ENCODE data around the gene MFGE8. TPM values are rescaled to one million over a fixed set of nuclear protein-coding genes. Genes with fewer than 3 reads are reported as not detected.

The MFGE8 gene
- polyA plus RNA-seq, 1 donor from 2014 or later, result 1.1 TPM

DNA sequence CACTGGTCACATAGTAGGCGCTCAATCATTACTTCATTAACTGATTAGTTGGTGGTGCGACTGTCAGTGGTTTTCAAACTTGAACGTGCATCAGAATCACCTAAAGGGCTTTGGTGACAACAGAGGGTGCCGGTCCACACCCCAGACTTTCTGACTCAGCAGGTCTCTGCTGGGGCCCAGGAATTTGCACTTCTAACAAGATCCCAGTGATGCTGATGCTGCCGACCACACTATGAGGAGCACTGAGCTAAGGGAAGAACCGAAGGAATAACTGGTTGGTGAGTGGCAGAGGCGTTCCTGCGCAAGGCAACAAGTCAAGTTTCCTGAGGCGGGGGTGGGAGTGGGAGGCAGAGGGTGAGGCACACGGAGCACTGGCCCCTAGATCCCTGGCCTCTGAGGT lies 36.6 kb downstream of the MFGE8 start:
- no peaks in the 10 kb centered on the region for H3F3A ChIP-seq (ENCODE audit: insufficient read depth, low read length, poor library complexity, severe bottlenecking)
- H3K36me3 ChIP-seq (ENCODE audit: insufficient read depth, low read length), result no peaks in the 10 kb centered on the region
- H3K9ac ChIP-seq (ENCODE audit: low read length), result no peak overlapping the region
- no peak for TF ChIP-seq TAF1 (IDR thresholded peaks at IDR 0.05; ENCODE audit: low read depth)
- TF ChIP-seq, protein P1, sequence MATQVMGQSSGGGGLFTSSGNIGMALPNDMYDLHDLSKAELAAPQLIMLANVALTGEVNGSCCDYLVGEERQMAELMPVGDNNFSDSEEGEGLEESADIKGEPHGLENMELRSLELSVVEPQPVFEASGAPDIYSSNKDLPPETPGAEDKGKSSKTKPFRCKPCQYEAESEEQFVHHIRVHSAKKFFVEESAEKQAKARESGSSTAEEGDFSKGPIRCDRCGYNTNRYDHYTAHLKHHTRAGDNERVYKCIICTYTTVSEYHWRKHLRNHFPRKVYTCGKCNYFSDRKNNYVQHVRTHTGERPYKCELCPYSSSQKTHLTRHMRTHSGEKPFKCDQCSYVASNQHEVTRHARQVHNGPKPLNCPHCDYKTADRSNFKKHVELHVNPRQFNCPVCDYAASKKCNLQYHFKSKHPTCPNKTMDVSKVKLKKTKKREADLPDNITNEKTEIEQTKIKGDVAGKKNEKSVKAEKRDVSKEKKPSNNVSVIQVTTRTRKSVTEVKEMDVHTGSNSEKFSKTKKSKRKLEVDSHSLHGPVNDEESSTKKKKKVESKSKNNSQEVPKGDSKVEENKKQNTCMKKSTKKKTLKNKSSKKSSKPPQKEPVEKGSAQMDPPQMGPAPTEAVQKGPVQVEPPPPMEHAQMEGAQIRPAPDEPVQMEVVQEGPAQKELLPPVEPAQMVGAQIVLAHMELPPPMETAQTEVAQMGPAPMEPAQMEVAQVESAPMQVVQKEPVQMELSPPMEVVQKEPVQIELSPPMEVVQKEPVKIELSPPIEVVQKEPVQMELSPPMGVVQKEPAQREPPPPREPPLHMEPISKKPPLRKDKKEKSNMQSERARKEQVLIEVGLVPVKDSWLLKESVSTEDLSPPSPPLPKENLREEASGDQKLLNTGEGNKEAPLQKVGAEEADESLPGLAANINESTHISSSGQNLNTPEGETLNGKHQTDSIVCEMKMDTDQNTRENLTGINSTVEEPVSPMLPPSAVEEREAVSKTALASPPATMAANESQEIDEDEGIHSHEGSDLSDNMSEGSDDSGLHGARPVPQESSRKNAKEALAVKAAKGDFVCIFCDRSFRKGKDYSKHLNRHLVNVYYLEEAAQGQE (IDR thresholded peaks at IDR 0.05; ENCODE audit: borderline replicate concordance), result no peak
- no peak for TF ChIP-seq MXI1 (conservative IDR thresholded peaks at IDR 0.05; ENCODE audit: poor library complexity, severe bottlenecking)
- no peak for TF ChIP-seq SMC3 (conservative IDR thresholded peaks at IDR 0.05; ENCODE audit: poor library complexity)
- no peak for TF ChIP-seq EZH2 (IDR thresholded peaks at IDR 0.05; ENCODE audit: borderline replicate concordance, insufficient read depth, low read length, poor library complexity, severe bottlenecking)
- TF ChIP-seq POLR2AphosphoS5 (IDR thresholded peaks at IDR 0.05), result no peak
- no peak for TF ChIP-seq RAD21 (conservative IDR thresholded peaks at IDR 0.05)
- TF ChIP-seq EP300 (conservative IDR thresholded peaks at IDR 0.05; ENCODE audit: poor library complexity, severe bottlenecking), result no peak
- TF ChIP-seq, protein P2, sequence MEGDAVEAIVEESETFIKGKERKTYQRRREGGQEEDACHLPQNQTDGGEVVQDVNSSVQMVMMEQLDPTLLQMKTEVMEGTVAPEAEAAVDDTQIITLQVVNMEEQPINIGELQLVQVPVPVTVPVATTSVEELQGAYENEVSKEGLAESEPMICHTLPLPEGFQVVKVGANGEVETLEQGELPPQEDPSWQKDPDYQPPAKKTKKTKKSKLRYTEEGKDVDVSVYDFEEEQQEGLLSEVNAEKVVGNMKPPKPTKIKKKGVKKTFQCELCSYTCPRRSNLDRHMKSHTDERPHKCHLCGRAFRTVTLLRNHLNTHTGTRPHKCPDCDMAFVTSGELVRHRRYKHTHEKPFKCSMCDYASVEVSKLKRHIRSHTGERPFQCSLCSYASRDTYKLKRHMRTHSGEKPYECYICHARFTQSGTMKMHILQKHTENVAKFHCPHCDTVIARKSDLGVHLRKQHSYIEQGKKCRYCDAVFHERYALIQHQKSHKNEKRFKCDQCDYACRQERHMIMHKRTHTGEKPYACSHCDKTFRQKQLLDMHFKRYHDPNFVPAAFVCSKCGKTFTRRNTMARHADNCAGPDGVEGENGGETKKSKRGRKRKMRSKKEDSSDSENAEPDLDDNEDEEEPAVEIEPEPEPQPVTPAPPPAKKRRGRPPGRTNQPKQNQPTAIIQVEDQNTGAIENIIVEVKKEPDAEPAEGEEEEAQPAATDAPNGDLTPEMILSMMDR (IDR thresholded peaks at IDR 0.05; ENCODE audit: poor library complexity, severe bottlenecking), result no peak
- no peaks in the 10 kb centered on the region for H3K9me2 ChIP-seq (ENCODE audit: insufficient read depth, low read length)
- H3K4me2 ChIP-seq (ENCODE audit: low read length), result no peak overlapping the region
- H3K27ac ChIP-seq (ENCODE audit: low read length), result no peak overlapping the region
- no peaks in the 10 kb centered on the region for H3K79me2 ChIP-seq (replicated peaks; ENCODE audit: insufficient read depth, low read length)
- H4K20me1 ChIP-seq (ENCODE audit: insufficient read depth), result no peaks in the 10 kb centered on the region
- H3K4me3 ChIP-seq (ENCODE audit: low read length), result no peak overlapping the region
- H3K9me3 ChIP-seq (ENCODE audit: low read length), result no peaks in the 10 kb centered on the region
- H2AFZ ChIP-seq (ENCODE audit: low read depth, low read length), result no peak overlapping the region
- no peaks in the 10 kb centered on the region for H3K27me3 ChIP-seq (ENCODE audit: insufficient read depth, low read depth, low read length)

DNA sequence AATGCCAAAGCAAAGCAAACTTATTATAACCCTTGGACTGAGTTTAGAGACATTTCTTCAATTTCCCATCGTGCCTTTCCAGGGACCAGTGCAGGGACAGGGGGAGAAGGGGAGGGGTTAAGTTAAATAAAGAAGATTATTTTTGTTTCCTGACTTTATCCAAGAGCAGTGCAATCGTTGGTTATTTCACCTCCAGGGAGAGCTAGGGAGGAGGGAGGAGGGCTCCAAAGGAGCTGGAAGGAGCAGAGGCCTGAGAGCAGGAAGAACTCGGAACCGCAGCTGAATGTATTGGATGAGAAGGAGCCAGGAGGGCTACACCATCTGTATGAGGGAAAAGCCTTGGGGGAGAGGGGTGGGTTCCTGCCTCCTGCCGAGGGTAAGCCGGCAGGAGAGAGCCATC lies 38.5 kb downstream of the MFGE8 start:
- Histone ChIP-seq H4K20me1 (ENCODE audit: insufficient read depth) (no peaks in the 10 kb centered on the region), H3K27me3 (ENCODE audit: insufficient read depth, low read depth, low read length) (no peaks in the 10 kb centered on the region), H2AFZ (ENCODE audit: low read depth, low read length) (no peak overlapping the region), H3F3A (ENCODE audit: insufficient read depth, low read length, poor library complexity, severe bottlenecking) (no peaks in the 10 kb centered on the region), H3K36me3 (ENCODE audit: insufficient read depth, low read length) (no peaks in the 10 kb centered on the region), H3K9ac (ENCODE audit: low read length) (no peak overlapping the region), H3K9me2 (ENCODE audit: insufficient read depth, low read length) (no peaks in the 10 kb centered on the region), H3K4me2 (ENCODE audit: low read length) (no peak overlapping the region), H3K27ac (ENCODE audit: low read length) (no peak overlapping the region), H3K4me3 (ENCODE audit: low read length) (no peak overlapping the region), H3K9me3 (ENCODE audit: low read length) (no peaks in the 10 kb centered on the region), H3K79me2 (replicated peaks; ENCODE audit: insufficient read depth, low read length) (no peaks in the 10 kb centered on the region)
- no peak for TF ChIP-seq EZH2 (IDR thresholded peaks at IDR 0.05; ENCODE audit: borderline replicate concordance, insufficient read depth, low read length, poor library complexity, severe bottlenecking)
- no peak for TF ChIP-seq EP300 (conservative IDR thresholded peaks at IDR 0.05; ENCODE audit: poor library complexity, severe bottlenecking)
- TF ChIP-seq MXI1 (conservative IDR thresholded peaks at IDR 0.05; ENCODE audit: poor library complexity, severe bottlenecking), result no peak
- TF ChIP-seq TAF1 (IDR thresholded peaks at IDR 0.05; ENCODE audit: low read depth), result no peak
- TF ChIP-seq POLR2AphosphoS5 (IDR thresholded peaks at IDR 0.05), result no peak
- TF ChIP-seq, protein P2 (IDR thresholded peaks at IDR 0.05; ENCODE audit: poor library complexity, severe bottlenecking), result no peak
- TF ChIP-seq SMC3 (conservative IDR thresholded peaks at IDR 0.05; ENCODE audit: poor library complexity), result no peak
- TF ChIP-seq, protein P1 (IDR thresholded peaks at IDR 0.05; ENCODE audit: borderline replicate concordance), result no peak
- TF ChIP-seq RAD21 (conservative IDR thresholded peaks at IDR 0.05), result no peak
